Left lung (tissue), 10 donors: ENCODE data around the gene C10orf67. TPM values are rescaled to one million over a fixed set of nuclear protein-coding genes. Genes with fewer than 3 reads are reported as not detected.

Source experiments
- ATAC-seq: fragments of 200-7000 bp; cut with Tn5 transposase; one replicate; pipeline ENCODE4 v1.9.1; 2020; ENCODE audit warnings: moderate library complexity
- DNase-seq, 4 donors: peaks; one replicate each; pipeline ENCODE4 v3.0.0-alpha.2; 2013 to 2020
- H3K27ac ChIP-seq, 2 donors: fragments of 200-600 bp; sonication (generic) in 1 of 2; one replicate each; pipeline versions ENCODE4 v1.5.0 to v1.8.0; 2020 to 2021
- H3K27me3 ChIP-seq, 2 donors: fragments of 200-600 bp; sonication (generic) in 1 of 2; one replicate each; pipeline versions ENCODE4 v1.5.0 to v1.8.0; 2020 to 2021
- H3K36me3 ChIP-seq, 2 donors: fragments of 200-600 bp; sonication (generic) in 1 of 2; one replicate each; pipeline versions ENCODE4 v1.5.0 to v1.8.0; 2020 to 2021
- H3K4me1 ChIP-seq, 2 donors: fragments of 200-600 bp; one replicate each; pipeline ENCODE4 v1.8.0; 2021
- H3K4me3 ChIP-seq, 2 donors: fragments of 200-600 bp; sonication (generic) in 1 of 2; one replicate each; pipeline versions ENCODE4 v1.5.0 to v1.8.0; 2020 to 2021; ENCODE audit warnings: mild to moderate bottlenecking in 1 of 2
- H3K9me3 ChIP-seq, 2 donors: fragments of 200-600 bp; sonication (generic) in 1 of 2; one replicate each; pipeline versions ENCODE4 v1.5.0 to v1.8.0; 2020 to 2021
- intact Hi-C, 2 donors: fragments of 100-400 bp; cut with DNase I; formaldehyde crosslinking; loops; one replicate each; pipeline versions ENCODE4 v1.11.2 to v1.14.2; 2022
- polyA plus RNA-seq, 6 donors: library from polyadenylated mRNA; unstranded; fragments of 120-200 nt; gene quantifications; one replicate each; pipeline ENCODE4 v1.2.1, GENCODE V29; 2013; ENCODE audit not compliant: insufficient read length in 6 of 6
- total RNA-seq, 2 donors: library from RNA; stranded (reverse); fragmentation: NEBNext Ultra II Directional; extraction: Animal tissue kit (Norgen Biotek cat#: 25700); gene quantifications; one replicate each; pipeline ENCODE4 v1.2.1, GENCODE V29; 2021
- TF ChIP-seq, protein P1 (sequence below), 2 donors: fragments of 200-600 bp; sonication (generic) in 1 of 2; IDR thresholded peaks; one replicate each; pipeline versions ENCODE4 v1.5.0 to v1.8.0; 2021; ENCODE audit warnings: antibody characterized with exemption in 2 of 2
- donor health status: DM: no; HTN: yes; CAD: no.
- donor health status: DM: no; HTN: no; CAD: no.

The C10orf67 gene
- total and polyA plus RNA-seq, 8 donors = 0.29 to 0.93 (median 0.53) TPM

DNA sequence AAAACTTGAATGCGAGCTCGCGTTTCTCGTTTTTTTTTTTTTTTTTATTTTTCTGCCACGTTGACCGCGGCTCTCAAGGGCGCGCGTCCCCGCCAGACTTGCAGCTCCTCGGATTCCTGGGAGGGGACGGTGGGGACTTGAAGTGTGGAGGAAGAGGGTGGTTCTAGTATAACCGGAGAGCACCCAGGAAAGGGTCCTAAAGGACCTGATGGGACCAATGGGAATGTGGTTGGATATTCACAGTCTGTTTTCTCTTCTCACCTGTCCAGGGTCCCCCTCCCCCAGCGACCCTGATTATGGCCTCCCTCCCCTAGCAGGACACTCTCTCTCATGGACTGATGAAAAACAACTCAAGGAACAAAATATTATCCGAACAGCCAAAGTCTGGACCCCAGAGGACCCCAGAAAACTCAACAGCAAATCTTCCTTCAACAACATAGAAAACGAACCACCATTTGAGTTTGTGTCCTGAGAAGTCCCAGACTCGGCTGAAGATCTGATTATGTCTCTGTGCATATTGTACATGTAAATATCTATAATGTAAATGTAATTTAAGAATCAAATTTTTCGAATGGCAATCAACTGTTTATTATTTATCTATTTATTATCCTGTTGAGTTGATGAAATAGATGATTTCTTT lies 151.0 kb downstream of the C10orf67 start:
- Histone ChIP-seq H3K4me3 (no peak overlapping the region), H3K27ac (no peak overlapping the region), H3K9me3 (no peaks in the 10 kb centered on the region), H3K27me3 (peaks cover 75 to 99% of the 10 kb centered on the region in 2 donors), H3K36me3 (no peaks in the 10 kb centered on the region), H3K4me1 (peaks cover 0 to 10% of the 10 kb centered on the region in 2 donors)
- TF ChIP-seq, protein P1, sequence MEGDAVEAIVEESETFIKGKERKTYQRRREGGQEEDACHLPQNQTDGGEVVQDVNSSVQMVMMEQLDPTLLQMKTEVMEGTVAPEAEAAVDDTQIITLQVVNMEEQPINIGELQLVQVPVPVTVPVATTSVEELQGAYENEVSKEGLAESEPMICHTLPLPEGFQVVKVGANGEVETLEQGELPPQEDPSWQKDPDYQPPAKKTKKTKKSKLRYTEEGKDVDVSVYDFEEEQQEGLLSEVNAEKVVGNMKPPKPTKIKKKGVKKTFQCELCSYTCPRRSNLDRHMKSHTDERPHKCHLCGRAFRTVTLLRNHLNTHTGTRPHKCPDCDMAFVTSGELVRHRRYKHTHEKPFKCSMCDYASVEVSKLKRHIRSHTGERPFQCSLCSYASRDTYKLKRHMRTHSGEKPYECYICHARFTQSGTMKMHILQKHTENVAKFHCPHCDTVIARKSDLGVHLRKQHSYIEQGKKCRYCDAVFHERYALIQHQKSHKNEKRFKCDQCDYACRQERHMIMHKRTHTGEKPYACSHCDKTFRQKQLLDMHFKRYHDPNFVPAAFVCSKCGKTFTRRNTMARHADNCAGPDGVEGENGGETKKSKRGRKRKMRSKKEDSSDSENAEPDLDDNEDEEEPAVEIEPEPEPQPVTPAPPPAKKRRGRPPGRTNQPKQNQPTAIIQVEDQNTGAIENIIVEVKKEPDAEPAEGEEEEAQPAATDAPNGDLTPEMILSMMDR (IDR thresholded peaks at IDR 0.05) = no peak
- DNase-seq (no peak), ATAC-seq (no peak)
- intact Hi-C loops = no loop called here

DNA sequence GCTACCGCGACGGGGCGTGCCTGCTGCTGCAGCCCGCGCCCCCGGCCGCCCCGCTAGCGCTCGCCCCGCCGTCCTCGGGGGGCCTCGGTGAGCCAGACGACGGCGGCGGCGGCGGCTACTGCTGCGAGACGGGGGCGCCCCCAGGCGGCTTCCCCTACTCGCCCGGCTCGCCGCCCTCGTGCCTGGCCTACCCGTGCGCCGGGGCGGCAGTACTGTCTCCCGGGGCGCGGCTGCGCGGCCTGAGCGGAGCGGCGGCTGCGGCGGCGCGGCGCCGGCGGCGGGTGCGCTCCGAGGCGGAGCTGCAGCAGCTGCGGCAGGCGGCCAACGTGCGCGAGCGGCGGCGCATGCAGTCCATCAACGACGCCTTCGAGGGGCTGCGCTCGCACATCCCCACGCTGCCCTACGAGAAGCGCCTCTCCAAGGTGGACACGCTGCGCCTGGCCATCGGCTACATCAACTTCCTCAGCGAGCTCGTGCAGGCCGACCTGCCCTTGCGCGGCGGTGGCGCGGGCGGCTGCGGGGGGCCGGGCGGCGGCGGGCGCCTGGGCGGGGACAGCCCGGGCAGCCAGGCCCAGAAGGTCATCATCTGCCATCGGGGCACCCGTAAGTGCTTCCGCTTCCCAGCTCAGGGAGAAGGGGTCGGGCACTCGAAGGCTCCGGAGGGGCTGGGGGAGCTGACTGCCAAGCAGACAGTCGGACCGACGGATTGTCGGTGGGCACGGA lies 151.7 kb downstream of the C10orf67 start:
- TF ChIP-seq, protein P1 (IDR thresholded peaks at IDR 0.05) = no peak
- intact Hi-C loops = no loop called here
- H3K4me1 ChIP-seq = peaks cover 0 to 10% of the 10 kb centered on the region in 2 donors
- ATAC-seq (no peak), DNase-seq (peak in 2 of 4 donors; percentile 34 to 68)
- no peak overlapping the region for H3K4me3 ChIP-seq
- H3K36me3 ChIP-seq = no peaks in the 10 kb centered on the region
- peaks cover 74 to 99% of the 10 kb centered on the region in 2 donors for H3K27me3 ChIP-seq
- H3K27ac ChIP-seq = no peak overlapping the region
- H3K9me3 ChIP-seq = no peaks in the 10 kb centered on the region

DNA sequence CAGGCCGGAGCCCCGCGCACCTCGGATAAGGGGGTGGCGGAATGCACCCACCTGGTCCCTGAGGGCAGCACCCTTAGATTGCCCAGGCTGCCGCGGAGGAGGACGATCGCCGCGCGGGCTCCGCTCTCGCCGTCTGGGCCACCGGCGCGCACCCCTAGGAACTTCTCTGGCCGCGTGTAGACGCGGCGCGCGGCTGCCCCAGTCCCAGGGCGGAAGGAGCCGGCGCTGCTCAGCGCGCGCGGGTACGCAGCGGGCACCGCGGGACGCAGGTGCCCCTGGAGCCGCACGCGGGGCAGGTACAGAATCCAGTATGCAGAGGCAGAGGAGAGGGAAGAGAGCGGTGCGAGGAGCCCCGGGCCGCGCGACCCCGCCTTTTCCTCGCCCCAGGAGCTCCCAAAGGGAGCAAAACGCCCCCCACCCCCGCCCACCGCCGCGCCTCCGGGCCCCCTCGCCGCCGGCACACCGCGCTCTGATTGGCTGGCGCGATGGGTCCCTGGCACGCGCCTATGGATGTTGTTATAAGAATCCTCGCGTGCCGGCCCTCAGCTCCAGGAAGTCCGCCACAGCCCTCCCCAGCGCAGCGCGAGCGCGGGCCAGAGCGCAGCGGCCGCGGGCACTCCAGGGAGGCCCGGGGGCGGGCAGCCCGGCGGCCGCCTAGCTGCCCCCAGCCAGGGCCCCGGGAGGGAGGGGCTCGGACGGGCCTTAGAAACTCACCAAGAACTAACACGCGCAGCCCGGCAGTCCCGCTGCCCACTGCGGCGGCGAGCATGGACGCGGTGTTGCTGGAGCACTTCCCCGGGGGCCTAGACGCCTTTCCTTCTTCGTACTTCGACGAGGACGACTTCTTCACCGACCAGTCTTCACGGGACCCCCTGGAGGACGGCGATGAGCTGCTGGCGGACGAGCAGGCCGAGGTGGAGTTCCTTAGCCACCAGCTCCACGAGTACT lies 152.6 kb downstream of the C10orf67 start, which contains the start of gene PTF1A:
TSS of gene PTF1A (plus strand) at position 549 of the 948 bp plus-strand sequence. CDS start at position 768, 219 bp downstream.
- no peak within 1 kb of the TSS for H3K27ac ChIP-seq
- no peaks in the 10 kb centered on the region for H3K9me3 ChIP-seq
- H3K36me3 ChIP-seq = no peaks in the 10 kb centered on the region
- intact Hi-C loops = no loop called here
- H3K4me1 ChIP-seq = peaks cover 0 to 10% of the 10 kb centered on the region in 2 donors
- H3K27me3 ChIP-seq = peaks cover 66 to 99% of the 10 kb centered on the region in 2 donors
- no peak within 1 kb of the TSS for H3K4me3 ChIP-seq
- ATAC-seq = no peak
- TF ChIP-seq, protein P1 (IDR thresholded peaks at IDR 0.05) = no peak
- no peak for DNase-seq

DNA sequence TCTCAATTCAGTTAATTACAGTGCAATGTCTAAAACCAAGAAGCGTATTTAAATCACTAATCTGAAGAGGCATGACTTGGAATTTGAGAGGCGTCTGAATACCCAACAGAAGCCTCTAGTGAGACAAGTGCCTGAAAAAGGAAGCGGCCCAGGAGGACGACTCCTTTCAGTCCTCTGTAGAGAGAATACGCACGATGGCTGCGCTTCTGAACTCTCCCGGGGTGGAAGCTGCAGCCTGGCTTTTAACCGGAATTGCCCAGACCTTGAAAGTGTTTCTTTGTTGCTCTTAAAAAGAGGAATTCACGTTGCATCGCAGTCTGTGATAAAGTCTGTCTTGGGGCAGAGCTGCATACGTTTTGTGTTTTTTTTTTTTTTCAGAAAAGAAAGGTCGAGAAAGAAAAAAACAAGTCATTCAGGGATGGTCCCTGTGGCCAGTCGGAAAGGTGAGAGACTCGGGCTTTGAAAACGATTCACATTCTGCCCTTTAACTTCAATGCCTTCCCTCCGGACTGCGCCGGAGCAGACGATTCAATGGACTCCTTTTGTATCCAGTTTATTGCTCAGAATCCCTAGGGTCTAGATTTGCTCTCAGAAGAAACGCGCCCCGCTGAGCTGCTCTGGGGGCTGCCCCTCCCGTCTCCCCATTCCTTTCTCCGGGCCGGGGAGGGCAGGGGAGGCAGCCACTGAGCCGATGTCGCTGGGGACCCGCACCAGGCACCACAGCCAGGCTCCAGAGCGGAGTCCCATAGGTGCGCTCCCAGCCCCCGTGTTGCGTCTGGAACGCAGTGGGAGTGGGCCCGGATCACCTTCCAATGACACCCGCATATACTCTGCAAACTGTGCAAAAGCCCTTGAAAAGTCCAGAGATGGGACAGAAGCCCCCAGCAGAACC lies 153.5 kb downstream of the C10orf67 start:
- no peak overlapping the region for H3K27ac ChIP-seq
- no peaks in the 10 kb centered on the region for H3K9me3 ChIP-seq
- intact Hi-C loops = no loop called here
- H3K36me3 ChIP-seq = no peaks in the 10 kb centered on the region
- ATAC-seq = no peak
- no peak overlapping the region for H3K4me3 ChIP-seq
- H3K4me1 ChIP-seq = peaks cover 0 to 10% of the 10 kb centered on the region in 2 donors
- TF ChIP-seq, protein P1 (IDR thresholded peaks at IDR 0.05) = no peak
- DNase-seq = no peak
- H3K27me3 ChIP-seq = peaks cover 56 to 97% of the 10 kb centered on the region in 2 donors
